Measurements from ENCODE around the gene OSTM1. TPM values are rescaled to one million over a fixed set of nuclear protein-coding genes. Genes with fewer than 3 reads are reported as not detected.
A peak's percentile ranks its signal among the peaks of the same experiment; 100 is the strongest.

OSTM1 gene
- total and polyA plus RNA-seq, 9 of the 15 experiments (the other 6 are each of a cell fraction or from before 2014, with no cell fraction given), result 5.6 to 29.5 (median 16.3) TPM

- TF ChIP-seq ZNF436 (CRISPR knock-in tag; IDR thresholded peaks at IDR 0.05) (peak; percentile 8; the same call in 1 of the 2 replicates), ZNF165 (CRISPR knock-in tag; IDR thresholded peaks at IDR 0.05; ENCODE audit: borderline replicate concordance) (peak; percentile 71; the same call in 1 of the 2 replicates), KAT8 (IDR thresholded peaks at IDR 0.05; ENCODE audit: low read depth) (no peak; the same call in 1 of the 2 replicates), HDAC1 (IDR thresholded peaks at IDR 0.05) (peak in 1 of 2 experiments; percentile 76; a peak in 1 of 4 replicates), ZNF785 (CRISPR knock-in tag; IDR thresholded peaks at IDR 0.05) (no peak), TAF1 (IDR thresholded peaks at IDR 0.05; ENCODE audit: control insufficient read depth, extremely low read depth, insufficient read depth, low read length, severe bottlenecking) (peak; percentile 77), BCLAF1 (IDR thresholded peaks at IDR 0.05; ENCODE audit: borderline replicate concordance in 1 of 2, control insufficient read depth in 1 of 2, low read depth in 2 of 2, low read length in 1 of 2) (no peak), NKRF (IDR thresholded peaks at IDR 0.05; ENCODE audit: borderline replicate concordance) (0 out of 2 replicates have a peak, but pooled peaks have one; percentile 54), HCFC1 (IDR thresholded peaks at IDR 0.05; ENCODE audit: low read depth, low read length) (peak; percentile 49), RFX7 (CRISPR knock-in tag; IDR thresholded peaks at IDR 0.05) (no peak), ZNF431 (CRISPR knock-in tag; IDR thresholded peaks at IDR 0.05) (peak; percentile 70), ELF2 (CRISPR knock-in tag; IDR thresholded peaks at IDR 0.05) (peak; percentile 89), ZNF699 (CRISPR knock-in tag; IDR thresholded peaks at IDR 0.05; ENCODE audit: insufficient replicate concordance) (no peak), CBFB (CRISPR knock-in tag; IDR thresholded peaks at IDR 0.05) (0 out of 2 replicates have a peak, but pooled peaks have one; percentile 50), L3MBTL2 (IDR thresholded peaks at IDR 0.05) (peak; percentile 99), NR2F6 (CRISPR knock-in tag; IDR thresholded peaks at IDR 0.05) (0 out of 2 replicates have a peak, but pooled peaks have one; percentile 49), MTA3 (IDR thresholded peaks at IDR 0.05; ENCODE audit: borderline replicate concordance) (peak; percentile 93), SRSF9 (IDR thresholded peaks at IDR 0.05; ENCODE audit: borderline replicate concordance, low read depth, low read length) (no peak)
- TF ChIP-seq, protein P1, sequence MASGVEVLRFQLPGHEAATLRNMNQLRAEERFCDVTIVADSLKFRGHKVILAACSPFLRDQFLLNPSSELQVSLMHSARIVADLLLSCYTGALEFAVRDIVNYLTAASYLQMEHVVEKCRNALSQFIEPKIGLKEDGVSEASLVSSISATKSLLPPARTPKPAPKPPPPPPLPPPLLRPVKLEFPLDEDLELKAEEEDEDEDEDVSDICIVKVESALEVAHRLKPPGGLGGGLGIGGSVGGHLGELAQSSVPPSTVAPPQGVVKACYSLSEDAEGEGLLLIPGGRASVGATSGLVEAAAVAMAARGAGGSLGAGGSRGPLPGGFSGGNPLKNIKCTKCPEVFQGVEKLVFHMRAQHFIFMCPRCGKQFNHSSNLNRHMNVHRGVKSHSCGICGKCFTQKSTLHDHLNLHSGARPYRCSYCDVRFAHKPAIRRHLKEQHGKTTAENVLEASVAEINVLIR (CRISPR knock-in tag; IDR thresholded peaks at IDR 0.05), result peak; percentile 65
- TF ChIP-seq, protein P2, sequence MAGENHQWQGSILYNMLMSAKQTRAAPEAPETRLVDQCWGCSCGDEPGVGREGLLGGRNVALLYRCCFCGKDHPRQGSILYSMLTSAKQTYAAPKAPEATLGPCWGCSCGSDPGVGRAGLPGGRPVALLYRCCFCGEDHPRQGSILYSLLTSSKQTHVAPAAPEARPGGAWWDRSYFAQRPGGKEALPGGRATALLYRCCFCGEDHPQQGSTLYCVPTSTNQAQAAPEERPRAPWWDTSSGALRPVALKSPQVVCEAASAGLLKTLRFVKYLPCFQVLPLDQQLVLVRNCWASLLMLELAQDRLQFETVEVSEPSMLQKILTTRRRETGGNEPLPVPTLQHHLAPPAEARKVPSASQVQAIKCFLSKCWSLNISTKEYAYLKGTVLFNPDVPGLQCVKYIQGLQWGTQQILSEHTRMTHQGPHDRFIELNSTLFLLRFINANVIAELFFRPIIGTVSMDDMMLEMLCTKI (IDR thresholded peaks at IDR 0.05; ENCODE audit: partially characterized antibody), result no peak
Measured at GRCh38 chr6:108074359-108075144, at the start of gene OSTM1 (continued).

Data from K562 (cell line).